Measurements from ENCODE around the gene TMEM30B.
"Not testable (repeated sequence)": the region's sequence is repeated elsewhere in the genome, so short reads cannot be mapped to it uniquely, and the experiment has no call there.

The TMEM30B gene

DNA sequence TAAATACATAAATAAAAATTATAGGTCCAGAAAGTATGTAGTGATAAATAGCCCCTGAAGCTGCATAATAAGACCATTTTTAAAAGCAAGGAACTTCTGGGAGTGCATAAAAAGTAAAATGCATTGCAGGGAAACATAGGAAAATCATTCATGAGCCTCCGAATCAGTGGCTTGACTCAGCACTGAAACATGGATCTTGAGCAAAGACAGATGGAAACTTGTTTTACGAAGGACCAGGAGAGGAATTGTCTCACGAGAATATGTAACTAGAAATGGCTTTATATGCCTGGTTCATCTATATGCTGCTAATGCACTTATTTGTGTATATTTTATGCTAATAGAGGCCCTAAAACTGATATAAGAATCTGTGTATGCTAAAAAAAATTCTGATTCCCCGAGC is 14.7 kb downstream of the TMEM30B start:
- DNase-seq (ENCODE audit: low read depth): no peak

DNA sequence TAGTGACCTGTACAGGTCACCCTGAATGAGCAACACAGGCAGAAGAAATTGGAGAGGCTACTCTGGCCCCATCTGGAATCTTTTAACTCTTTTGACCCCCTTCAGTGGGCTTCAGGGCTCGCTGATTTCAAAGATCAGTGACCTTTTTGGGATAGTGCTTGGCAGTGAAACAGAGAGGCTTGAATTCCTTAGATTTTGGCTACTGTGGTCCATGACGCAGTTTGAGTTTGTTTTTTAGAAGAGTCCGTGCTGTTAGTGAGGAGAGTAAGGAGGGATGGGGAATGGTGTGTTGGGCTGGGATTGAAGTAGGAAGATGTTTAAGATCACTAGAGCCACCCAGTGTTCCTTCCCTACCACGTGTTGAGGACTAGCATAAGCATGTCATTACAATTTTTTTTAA is 16.5 kb downstream of the TMEM30B start:
- no peak for DNase-seq (ENCODE audit: low read depth)

DNA sequence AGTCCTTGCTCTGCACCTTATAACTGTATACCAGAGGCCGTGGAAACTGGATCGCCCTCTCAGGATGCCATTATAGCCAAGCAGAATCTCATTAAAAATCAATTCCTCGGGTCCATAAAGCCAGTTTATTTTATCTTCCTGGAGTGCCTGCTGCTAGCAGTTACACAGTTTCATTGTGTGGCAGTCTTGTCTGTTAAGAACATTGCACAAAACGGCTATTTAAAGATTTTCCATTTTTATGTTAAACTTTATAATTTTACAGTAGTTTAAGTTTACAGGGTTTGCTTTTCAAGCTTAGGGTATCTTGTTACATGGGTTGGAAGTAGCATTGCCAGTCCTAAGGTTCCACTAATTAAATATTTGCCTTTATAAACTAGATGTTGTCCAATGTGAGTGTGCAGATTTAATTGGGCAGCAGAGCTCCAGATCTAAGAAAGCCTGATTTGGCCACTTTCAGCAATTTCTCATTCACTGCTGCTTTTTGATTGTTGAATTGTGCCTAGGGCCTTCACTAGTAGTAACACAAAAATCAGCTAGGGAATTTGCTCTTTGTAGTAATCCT is 17.0 kb downstream of the TMEM30B start:
- no peak for DNase-seq (ENCODE audit: low read depth)

DNA sequence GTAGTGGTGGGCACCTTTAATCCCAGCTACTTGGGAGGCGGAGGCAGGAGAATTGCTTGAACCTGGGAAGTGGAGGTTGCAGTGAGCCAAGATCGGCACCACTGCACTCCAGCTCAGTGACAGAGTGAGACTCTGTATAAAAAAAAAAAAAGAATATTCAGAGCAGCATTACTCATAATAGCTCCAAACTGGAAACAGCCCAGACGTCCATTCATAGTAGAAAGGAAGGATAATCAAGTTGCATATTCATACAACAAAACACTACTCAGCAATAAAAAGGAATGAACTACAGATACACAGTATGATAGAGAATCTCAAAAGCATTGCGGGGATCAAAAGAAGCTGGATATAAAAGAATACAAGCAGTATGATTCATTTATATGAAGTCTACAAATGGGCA is 19.1 kb downstream of the TMEM30B start:
- DNase-seq (ENCODE audit: low read depth): peak; percentile 40

DNA sequence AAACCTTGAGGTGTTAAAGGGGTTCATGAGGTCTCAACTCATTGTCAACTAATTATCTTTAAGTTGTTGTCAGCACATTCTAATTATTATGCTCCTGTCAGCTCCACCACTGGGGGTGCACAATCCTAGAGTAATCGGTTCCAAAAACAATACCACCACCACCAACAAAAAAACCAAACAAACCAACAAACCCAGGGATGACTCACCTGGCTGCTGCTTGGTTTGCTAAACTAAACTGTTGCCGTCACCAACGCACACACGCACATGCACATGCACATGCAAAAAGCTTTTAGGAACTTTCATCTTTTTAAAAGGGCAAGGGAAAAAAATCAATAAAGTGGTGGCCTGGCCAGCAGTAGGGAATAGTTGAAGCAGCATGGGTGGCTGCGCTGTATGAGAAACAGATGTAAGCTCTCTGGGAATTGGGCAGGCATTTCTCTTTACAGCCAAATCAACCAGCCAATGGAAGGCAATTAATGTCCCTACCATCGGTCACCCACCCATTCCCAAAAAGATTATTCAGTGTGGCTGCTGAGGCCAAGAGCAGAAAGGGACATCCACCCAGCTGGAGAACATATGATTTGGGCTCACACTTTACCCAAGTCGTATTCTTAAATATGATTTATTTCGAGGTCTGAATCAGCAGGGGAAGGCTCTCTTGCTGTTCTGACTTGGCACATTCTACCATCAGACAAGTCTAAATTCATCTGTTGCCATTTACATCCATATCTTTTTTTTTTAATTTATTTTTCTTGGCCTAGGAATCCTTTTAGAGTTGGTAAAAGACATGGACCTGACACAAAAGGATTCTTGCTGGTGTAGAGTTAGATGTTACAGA is 20.0 kb downstream of the TMEM30B start:
- DNase-seq (ENCODE audit: low read depth): peak; percentile 88

DNA sequence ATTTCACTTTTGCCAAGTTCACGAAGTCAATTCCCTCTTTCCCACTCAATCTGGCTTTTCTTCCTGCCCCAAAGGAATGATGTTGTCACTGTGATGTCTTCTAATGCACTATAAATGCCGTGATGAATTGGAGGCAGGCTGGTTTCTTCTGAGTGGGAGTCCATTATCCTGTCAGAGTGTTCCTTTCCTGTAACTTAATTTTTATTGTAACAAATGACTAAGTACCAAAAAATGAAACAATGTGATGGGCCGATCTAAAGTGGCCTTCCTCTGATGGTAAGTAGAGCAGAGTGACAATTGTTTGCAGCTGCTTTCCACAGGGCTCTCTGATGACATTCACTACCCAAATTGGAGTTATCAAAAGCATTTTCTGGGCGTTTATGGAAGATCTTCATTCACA is 22.2 kb downstream of the TMEM30B start:
- peak; percentile 60 for DNase-seq (ENCODE audit: low read depth)

DNA sequence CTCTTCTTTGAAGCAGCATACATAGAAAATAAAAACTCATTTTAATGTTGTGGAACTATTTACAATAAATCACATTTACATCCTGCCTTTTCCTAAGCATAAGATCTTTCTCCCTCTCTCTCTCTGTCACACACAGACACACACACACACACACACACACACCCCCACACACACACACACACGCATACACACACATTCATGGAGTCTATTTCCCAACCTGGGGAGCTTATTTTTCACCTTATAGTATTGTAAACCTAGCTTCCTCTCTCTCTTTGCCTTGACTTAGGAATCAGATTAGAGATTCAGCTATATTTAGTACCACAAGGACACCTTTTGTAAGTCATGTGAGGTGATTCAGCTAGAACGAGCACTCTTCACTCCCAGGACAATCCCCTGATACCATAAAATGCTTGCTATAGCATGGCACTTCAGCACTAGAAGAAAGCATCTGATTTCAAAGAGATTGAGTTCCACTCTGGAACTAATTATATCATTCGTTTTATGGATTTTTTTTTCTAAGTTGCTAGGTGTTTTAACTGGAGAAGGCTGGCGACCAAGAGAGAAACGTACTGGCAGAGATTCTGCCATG is 23.6 kb downstream of the TMEM30B start:
- no peak for DNase-seq (ENCODE audit: low read depth)

DNA sequence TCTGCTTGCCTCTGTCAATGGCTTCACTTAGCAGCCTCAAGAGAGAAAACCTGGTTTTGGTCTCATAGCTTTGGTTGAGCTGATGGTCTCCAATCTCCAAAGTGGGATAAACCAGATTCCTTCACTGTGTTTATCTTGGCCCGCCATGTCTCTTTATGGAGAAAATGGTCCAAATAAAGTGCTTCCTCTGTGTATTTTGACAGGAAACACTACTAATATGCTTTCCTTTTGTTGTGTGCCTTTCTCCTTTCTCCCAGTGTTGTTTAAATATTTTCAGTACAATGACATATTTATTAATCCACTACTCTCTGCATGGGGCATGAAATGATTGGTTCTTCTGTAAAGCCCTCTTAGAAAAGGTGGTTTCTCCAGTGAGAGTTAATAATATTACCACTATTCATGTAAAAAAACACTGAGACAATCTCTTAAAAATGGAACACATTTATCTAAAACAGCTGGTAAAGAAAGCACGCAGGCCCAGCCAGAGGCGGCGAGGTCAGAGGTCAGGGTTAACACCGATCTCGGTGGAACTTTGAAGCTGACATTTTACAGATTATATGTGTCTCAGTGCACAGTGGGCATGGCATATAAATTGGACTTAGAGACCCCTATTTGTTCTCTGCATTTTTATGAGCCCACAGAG is 24.2 kb downstream of the TMEM30B start:
- DNase-seq (ENCODE audit: low read depth): no peak

DNA sequence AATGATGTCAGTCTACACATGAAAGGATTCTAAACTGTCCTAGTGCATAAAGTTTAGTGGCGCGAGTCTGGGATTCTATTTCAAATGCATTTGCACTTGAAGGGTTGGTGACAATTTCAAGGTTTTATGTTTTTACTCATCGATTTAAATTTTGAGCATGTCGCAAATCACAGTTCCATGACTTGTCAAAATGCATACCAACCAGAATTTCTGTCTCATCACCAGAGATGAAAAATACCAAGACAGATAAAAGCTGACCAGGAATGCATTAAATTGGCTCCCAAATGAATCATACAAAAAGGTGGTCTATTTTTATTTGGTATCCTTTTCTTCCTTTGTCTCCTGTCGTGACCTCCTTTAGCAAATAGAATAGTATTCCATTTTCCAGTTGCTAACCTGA is 25.2 kb downstream of the TMEM30B start:
- no peak for DNase-seq (ENCODE audit: low read depth)

DNA sequence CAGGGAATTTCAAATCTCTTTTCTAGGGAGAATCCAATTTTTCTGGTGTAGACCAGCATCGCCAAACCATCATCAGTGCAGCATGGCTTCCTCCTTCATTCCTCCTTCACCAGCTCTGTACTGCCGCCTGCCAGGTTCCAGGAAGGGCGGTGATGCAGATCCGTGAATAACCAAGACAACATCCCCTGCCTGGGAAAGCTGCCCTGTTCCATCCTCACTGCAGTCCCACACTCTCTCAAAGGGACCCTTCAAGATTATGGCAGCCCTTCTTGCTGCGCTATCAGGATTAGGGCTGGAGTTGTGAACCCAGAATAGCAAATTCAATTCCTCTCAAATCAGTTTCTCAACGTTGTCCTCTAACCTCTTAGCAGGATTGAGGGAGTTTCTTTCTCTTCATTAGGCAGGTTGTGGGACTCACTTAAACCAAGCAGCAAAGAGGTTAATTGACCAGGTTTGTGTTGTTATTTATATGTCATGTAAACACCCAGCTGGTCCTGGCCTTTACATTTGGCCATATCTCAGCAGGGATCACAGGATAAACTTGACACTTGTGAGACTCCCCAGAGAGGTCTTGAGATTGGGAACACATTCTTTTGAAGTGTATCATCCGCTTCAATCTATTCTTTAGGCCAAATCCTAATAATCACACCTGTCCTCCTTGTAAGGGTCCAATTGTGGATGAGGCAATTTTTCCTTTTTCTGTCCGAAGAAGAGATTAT is 26.2 kb downstream of the TMEM30B start:
- DNase-seq (ENCODE audit: low read depth): no peak

DNA sequence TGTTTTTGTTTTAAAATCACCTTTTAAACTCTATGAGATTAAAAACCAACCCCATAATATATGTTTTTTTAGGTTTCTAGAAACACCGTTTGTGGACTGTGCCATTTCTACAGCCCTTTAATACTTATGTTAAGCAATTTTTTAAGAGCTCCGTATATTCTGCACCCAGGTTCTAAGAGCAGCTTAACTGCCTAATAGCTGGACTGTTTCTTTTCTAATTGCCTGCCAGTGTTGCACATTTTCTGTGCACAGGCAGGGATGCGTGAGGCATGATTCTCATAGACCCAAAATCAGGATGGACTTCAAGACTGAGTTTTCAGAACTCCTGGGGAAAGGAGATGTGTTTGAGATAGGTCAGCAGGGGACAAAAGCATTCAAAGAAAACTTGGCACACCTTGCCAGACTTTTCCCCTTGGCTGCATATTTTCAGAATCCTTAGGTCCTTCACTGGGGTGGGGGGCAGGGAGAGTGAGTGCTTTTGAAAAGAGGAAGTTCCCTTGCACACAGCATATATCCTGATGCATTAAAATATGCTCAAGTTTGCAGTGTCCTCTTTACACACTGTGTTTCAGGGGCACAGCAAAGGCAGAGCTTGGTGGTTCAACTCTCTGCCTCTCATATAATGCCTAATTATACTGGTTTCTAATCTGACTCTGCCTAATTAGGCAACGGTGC is 27.9 kb downstream of the TMEM30B start:
- no peak for DNase-seq (ENCODE audit: low read depth)

DNA sequence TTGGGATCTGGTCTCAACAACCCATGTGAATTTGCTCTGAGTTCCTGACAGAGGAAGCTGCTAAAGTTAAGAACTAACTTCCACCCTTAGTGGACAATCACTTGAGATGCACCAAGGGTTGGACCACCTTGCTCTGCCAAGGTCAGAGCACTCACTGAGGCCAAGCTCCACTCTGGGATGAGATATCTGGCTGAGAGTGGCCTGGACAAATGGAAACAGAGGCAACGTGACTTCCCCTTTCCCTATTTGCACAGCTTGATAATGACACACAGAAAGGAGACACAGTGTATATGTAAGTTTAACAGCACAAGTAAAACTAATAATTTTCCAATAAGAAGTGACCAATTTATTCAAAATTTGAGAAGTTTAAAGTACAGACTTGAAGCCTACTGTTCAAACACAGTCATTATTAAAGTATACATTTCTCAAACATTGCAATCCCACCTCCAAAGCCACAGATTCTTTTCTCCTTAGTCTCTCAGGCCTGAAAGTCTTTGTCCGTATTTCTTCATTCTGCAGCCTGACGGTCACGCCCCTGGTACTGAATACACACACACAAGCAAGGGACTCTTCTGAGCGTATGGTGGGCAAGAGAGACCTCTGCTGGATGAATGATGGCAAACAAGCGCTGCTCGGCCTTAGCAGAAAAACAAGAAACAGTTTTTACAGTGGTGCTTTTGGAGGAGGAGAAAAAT is 28.6 kb downstream of the TMEM30B start:
- DNase-seq (ENCODE audit: low read depth): peak; percentile 97

DNA sequence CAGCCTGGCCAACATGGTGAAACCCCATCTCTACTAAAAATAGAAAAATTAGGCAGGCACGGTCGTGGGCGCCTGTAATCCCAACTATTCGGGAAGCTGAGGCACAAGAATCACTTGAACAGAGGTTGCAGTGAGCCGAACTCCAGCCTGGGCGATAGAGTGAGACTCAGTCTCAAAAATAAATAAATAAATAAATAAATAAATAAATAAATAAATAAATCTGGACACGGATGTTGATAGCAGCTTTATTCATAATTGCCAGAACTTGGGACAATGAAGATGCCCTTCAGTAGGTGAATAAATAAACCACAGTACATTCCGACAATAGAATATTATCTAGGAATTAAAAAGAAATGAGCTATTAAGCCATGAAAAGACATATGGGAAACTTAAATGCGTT is 31.1 kb downstream of the TMEM30B start:
- no peak for DNase-seq (ENCODE audit: low read depth)

DNA sequence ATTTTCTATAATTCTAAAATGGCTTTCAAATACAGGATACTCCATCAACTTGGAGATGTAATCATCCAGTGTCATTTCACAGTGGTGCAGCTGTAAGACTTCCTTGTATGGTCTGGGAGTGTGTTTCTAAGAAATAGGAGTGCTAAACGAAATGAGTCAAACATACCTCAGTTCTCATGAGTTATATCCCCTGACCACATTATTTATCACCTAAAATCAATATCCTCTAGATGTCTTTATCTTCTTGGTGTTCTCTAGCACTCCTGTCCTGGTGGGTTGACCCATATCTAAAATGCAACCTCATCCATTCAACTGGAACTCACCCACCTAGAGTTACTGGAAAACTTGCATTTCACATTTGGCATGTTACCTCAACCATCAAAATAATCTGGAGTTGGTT is 33.2 kb downstream of the TMEM30B start:
- DNase-seq (ENCODE audit: low read depth): peak; percentile 40

DNA sequence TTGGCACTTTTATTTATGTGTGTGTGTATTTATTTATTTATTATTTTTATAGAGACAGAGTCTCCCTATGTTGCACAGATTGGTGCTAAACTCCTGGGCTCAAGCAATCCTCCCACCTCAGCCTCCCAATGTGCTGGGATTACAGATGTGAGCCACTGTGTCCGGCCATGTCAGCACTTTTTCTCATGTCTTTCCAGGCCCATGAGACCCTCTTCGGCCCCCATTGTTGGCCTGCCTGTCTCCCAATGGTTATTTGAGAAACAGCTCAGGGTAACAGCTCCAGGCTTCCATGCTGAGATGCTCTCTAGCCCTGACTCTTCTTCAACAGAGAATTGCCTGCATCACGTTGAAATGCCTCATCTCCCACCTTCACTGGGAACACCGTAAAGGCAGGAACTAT is 34.4 kb downstream of the TMEM30B start:
- DNase-seq (ENCODE audit: low read depth): no peak

DNA sequence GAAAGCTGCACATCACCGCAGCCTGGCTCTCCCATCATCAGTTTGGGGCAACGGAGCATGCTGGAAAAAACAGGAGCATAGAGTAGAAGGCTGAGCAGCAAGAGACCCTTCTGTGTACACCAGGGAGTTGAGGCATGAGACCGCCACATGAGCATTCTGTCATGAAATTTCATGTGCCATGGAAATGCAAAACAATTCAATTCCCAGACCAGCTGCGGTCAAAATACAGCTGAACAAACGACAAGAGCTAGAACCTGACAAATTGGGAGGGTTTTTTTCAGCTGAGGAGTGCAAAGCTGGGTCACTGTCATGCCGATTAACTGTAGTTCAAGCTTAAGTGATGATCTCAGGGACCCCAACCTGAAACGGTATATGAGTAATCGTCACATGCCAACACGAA is 37.1 kb downstream of the TMEM30B start:
- DNase-seq (ENCODE audit: low read depth): no peak

DNA sequence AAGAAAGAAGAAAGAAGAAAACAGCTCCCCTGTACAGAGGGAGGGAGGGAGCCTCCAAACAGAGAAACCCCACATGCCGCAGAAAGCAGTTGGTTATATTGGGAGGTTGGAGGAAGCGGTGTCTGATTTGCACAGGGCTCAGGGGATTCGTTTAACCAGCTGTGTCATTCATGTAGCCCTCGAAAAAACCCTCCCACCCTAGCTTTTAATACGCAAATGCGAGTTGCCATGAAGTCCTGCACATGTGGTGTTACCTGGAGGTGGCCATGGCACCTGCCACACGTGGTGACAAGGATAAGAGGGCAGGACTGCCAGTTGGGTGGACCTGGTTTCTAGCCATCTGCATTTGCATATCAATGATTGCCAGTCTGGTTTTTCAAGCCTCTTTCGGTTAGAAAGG is 40.9 kb downstream of the TMEM30B start:
- no peak for DNase-seq (ENCODE audit: low read depth)

DNA sequence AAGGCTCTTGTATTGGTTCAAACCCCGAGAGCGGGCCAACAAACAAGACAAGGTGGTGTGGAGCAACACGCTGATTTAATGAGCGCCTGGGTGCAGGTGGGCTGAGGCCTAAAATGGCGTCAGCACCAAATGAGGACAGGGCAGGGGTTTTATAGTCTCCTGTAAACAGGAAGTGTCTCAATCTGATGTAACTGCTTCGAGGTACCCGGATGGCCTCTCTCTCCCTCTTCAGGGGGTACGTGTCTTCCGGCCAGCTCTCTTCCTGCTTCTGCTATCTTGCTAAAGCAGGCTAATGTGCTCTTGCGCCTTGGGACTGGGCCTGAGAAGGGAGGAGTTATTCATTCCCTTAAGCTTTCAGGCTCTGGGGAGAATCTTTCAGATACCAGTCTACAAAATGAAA is 41.9 kb downstream of the TMEM30B start:
- not testable (repeated sequence) for DNase-seq (ENCODE audit: low read depth)

DNA sequence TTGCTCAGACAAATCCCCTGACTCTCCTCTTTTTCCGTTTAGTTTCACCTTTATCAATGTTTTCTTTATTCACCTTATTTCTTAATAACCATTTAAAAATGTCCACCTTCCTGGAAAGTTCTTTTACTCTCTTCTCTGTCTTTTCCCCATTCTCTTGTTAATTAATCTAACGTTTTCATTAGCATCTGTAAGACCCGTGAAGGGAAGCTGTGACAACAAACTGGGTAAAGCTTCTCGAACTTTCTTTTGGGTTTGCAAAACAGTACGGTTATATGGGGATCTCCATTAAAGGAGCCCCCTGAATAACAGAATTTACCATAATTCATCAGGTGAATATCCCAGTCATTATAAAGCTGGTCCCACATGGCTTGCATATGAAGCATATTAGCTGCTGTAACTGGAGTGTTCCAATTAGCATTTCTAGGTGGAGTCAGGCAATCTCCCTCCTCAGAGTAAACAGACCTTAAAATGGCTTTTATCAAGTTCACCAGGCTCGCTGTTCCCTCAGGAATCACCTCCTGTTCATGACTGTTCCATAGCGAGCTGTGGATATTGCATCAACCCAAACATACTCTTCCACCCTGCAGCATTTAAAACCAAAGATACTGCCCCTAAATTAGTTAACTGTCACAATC is 42.4 kb downstream of the TMEM30B start:
- no peak for DNase-seq (ENCODE audit: low read depth)

DNA sequence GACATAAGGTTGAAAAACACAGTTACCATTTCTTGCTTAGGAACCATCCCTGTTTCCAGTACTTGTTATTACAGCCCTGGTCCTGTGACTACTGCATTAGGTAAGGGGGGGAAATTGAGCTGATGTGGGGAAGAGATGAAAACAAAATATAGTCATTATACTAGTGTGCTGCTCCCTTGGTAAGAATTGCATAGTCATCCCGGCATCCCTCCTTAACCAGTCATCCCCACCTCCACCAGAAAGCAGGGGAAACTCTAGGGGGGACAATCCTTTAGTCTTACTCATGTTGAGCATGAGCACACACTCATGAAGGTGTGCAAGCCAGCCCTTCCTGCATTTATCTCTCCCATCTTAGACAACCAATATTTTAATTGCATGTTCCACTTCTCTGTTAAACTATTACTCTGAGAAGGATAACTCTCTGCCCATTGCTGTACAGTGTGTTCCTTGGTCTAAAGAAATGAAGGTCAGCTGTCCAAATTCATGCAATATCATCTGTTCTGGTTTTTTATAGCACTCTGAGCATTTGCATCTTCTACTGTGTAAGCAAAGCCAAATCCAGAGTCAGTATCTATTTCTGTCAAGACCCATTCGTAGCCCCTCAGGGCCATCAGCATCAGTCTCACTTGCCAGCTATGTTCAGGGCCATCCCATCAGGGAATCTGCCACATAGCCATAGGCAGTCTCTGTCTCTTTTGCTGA is 46.8 kb downstream of the TMEM30B start:
- DNase-seq (ENCODE audit: low read depth): peak; percentile 21
